ENCODE measurements around the gene CHRDL2.

The CHRDL2 gene

GRCh38 chr11:74748211-74749126, 17.2 kb upstream of the CHRDL2 start, which contains the start of gene RNF169:
RNF169 (plus strand) TSS chr11:74748849; CDS start chr11:74748881, 32 bp downstream.
- DNase-seq = peak; percentile 99

GRCh38 chr11:74746868-74747267, 15.6 kb upstream of the CHRDL2 start:
- no peak for DNase-seq

GRCh38 chr11:74744277-74744676, 13.1 kb upstream of the CHRDL2 start:
- no peak for DNase-seq

- no peak for DNase-seq
These were observed 12.4 kb upstream of the CHRDL2 start for GRCh38 chr11:74743640-74744039.

GRCh38 chr11:74742070-74742469, 10.8 kb upstream of the CHRDL2 start:
- no peak for DNase-seq

GRCh38 chr11:74739546-74740270, 8.5 kb upstream of the CHRDL2 start:
- no peak for DNase-seq

GRCh38 chr11:74736031-74736430, 4.8 kb upstream of the CHRDL2 start:
- no peak for DNase-seq

GRCh38 chr11:74735365-74735928, 4.2 kb upstream of the CHRDL2 start:
- DNase-seq = no peak

- DNase-seq = no peak
These were observed 3.3 kb upstream of the CHRDL2 start for GRCh38 chr11:74734559-74734925.

- no peak for DNase-seq
These were observed 510 bp downstream of the CHRDL2 start for GRCh38 chr11:74730571-74731260.

GRCh38 chr11:74729397-74729796, 1.8 kb downstream of the CHRDL2 start:
- no peak for DNase-seq

GRCh38 chr11:74726547-74727182, 4.6 kb downstream of the CHRDL2 start:
- peak; percentile 70 for DNase-seq

GRCh38 chr11:74725701-74726100, 5.5 kb downstream of the CHRDL2 start:
- DNase-seq = no peak

GRCh38 chr11:74723511-74723910, 7.7 kb downstream of the CHRDL2 start:
- DNase-seq = no peak

- no peak for DNase-seq
These were observed 9.8 kb downstream of the CHRDL2 start for GRCh38 chr11:74721479-74721835.

- DNase-seq = no peak
These were observed 10.4 kb downstream of the CHRDL2 start for GRCh38 chr11:74720596-74721478.

GRCh38 chr11:74719011-74719410, 12.2 kb downstream of the CHRDL2 start:
- DNase-seq = no peak

GRCh38 chr11:74717221-74717969, 13.8 kb downstream of the CHRDL2 start:
- no peak for DNase-seq

GRCh38 chr11:74714904-74715303, 16.3 kb downstream of the CHRDL2 start:
- no peak for DNase-seq

GRCh38 chr11:74713686-74714085, 17.5 kb downstream of the CHRDL2 start:
- no peak for DNase-seq

Data from NCI-H1092 (cell line).